ENCODE measurements around the gene CPAMD8.
A peak's percentile ranks its signal among the peaks of the same experiment; 100 is the strongest.
"Not testable (repeated sequence)": the region's sequence is repeated elsewhere in the genome, so short reads cannot be mapped to it uniquely, and the experiment has no call there.

The CPAMD8 gene

GRCh38 chr19:16880884-16881554 is 145.6 kb downstream of the CPAMD8 start:
- no peak for DNase-seq (ENCODE audit: low read depth)
- H3K4me3 ChIP-seq (ENCODE audit: low read depth, low read length), result no peak overlapping the region
- TF ChIP-seq POLR2A (IDR thresholded peaks at IDR 0.05; ENCODE audit: extremely low read depth, insufficient read length), result no peak
- no peak for TF ChIP-seq CTCF (IDR thresholded peaks at IDR 0.05; ENCODE audit: low read depth, low read length)
- TF ChIP-seq, protein P1, sequence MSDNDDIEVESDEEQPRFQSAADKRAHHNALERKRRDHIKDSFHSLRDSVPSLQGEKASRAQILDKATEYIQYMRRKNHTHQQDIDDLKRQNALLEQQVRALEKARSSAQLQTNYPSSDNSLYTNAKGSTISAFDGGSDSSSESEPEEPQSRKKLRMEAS (IDR thresholded peaks at IDR 0.05; ENCODE audit: low read depth, low read length), result no peak
- no peak for TF ChIP-seq MYC (IDR thresholded peaks at IDR 0.05; ENCODE audit: low read depth, low read length)

DNA sequence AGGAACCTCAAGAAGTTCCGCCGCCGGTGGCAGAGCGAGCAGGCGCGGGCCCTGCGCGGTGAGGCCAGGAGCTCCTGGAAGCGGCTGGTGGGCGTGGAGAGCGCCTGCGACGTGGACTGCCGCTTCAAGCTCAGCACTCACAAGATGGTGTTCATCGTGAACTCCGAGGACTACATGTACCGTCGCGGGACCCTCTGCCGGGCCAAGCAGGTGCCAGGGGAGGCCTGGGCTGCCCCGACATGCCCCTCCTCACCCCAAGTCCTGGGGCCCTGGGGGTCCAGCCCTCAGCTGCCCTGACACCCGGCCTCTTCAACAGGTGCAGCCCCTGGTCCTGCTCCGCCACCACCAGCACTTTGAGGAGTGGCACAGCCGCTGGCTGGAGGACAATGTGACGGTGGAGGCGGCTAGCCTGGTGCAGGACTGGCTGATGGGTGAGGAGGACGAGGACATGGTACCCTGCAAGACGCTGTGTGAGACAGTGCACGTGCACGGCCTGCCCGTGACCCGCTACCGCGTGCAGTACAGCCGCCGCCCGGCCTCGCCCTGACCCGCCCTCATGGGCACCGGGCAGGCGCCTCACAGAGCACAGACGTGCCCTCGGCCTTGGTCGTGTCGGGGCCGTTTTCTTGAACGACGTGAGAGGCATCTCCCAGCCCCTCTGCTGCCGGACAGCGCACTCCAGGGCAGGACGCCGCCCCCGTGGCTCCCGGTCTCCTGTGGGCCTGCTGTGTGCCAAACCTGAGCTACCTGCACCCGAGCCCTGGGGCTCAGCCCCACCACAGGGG is 148.2 kb downstream of the CPAMD8 start:
- no peak for DNase-seq (ENCODE audit: low read depth)
- no peak for TF ChIP-seq CTCF (IDR thresholded peaks at IDR 0.05; ENCODE audit: low read depth, low read length)
- TF ChIP-seq, protein P1 (IDR thresholded peaks at IDR 0.05; ENCODE audit: low read depth, low read length), result no peak
- TF ChIP-seq POLR2A (IDR thresholded peaks at IDR 0.05; ENCODE audit: extremely low read depth, insufficient read length), result no peak
- TF ChIP-seq MYC (IDR thresholded peaks at IDR 0.05; ENCODE audit: low read depth, low read length), result no peak
- H3K4me3 ChIP-seq (ENCODE audit: low read depth, low read length), result no peak overlapping the region

DNA sequence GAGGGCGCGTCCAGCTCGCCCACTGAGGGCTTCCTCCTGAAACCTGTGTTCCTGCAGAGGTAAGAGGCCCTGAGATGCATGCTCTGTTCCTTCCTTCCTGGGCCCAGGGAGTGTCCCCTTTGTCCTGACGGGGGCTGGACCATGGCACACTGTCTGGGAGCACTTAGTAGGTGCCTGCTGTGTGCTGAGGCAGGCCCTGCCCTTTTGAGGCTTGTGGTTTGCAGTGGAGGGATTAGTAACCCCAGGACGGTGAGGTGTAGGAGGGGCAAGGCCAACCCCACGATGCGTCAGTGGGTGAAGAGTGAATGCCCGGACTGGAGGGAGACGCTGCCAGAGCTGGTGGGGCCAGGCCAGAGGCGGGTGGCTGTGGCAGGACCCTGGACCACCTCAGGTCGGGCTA is 149.0 kb downstream of the CPAMD8 start:
- DNase-seq (ENCODE audit: low read depth), result no peak
- TF ChIP-seq POLR2A (IDR thresholded peaks at IDR 0.05; ENCODE audit: extremely low read depth, insufficient read length) (no peak), MYC (IDR thresholded peaks at IDR 0.05; ENCODE audit: low read depth, low read length) (no peak), CTCF (IDR thresholded peaks at IDR 0.05; ENCODE audit: low read depth, low read length) (no peak)
- TF ChIP-seq, protein P1 (IDR thresholded peaks at IDR 0.05; ENCODE audit: low read depth, low read length), result no peak
- no peak overlapping the region for H3K4me3 ChIP-seq (ENCODE audit: low read depth, low read length)

DNA sequence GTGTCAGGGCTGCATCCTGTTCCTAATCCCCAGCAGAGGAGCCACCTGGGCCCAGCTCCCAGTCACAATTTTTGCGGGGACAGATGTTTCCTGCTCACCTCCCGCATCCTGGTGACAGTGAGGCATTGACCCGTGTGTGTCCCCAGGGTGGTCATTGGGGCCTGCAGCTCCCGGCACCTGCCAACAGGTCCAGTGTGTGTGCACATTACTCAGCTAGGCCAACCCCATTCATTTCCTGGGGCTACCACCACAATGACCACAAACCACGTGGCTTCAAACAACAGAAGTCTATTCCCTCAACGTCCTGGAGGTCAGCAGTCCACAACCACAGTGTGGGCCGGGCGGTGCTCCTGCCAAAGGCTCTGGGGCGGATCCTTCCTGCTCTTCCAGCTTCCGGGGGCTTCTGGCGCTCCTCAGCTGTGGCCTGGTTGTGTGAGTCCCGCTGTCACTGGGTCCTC is 149.7 kb downstream of the CPAMD8 start:
- peak; percentile 69 for DNase-seq (ENCODE audit: low read depth)
- TF ChIP-seq, protein P1 (IDR thresholded peaks at IDR 0.05; ENCODE audit: low read depth, low read length), result peak; percentile 87
- TF ChIP-seq POLR2A (IDR thresholded peaks at IDR 0.05; ENCODE audit: extremely low read depth, insufficient read length) (no peak), CTCF (IDR thresholded peaks at IDR 0.05; ENCODE audit: low read depth, low read length) (no peak), MYC (IDR thresholded peaks at IDR 0.05; ENCODE audit: low read depth, low read length) (no peak)
- no peak overlapping the region for H3K4me3 ChIP-seq (ENCODE audit: low read depth, low read length)

DNA sequence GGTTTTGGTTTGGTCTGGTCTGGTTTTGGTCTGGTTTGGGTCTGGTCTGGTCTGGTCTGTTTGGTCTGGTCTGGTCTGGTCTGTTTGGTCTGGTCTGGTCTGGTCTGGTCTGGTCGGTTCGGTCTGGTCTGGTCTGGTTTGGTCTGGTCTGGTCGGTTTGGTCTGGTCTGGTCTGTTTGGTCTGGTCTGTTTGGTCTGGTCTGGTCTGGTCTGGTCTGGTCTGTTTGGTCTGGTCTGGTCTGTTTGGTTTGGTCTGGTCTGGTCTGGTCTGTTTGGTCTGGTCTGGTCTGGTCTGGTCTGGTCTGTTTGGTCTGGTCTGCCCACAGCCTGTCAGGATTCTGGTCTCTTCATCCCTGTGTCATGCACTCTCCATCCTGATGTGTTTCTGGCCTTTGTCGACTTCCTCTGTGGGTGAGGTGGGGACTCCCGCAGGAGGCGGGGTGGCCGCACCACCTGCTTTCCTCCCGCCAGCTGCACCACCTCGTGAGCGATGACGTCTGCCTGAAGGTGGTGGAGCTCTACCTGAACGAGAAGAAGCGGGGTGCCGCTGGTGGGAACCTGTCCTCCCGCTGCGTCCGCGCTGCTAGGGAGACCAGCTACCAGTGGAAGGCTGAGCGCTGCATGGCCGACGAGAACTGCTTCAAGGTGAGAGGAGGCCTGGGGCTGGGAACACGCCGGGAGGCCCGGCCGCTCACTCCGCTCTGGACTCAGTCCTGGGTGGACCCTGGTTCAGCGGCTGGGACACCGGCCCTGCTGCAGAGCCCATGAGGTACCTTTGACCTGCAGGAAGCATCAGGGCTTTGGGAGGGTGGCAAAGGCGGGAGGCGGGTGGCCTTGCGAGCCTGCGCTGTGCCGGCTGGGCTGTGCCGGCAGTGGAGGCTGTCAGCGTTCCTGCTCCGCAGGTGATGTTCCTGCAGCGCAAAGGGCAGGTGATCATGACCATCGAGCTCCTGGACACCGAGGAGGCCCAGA is 150.7 kb downstream of the CPAMD8 start:
- H3K4me3 ChIP-seq (ENCODE audit: low read depth, low read length), result no peak overlapping the region
- no peak for DNase-seq (ENCODE audit: low read depth)
- TF ChIP-seq, protein P1 (IDR thresholded peaks at IDR 0.05; ENCODE audit: low read depth, low read length), result no peak
- TF ChIP-seq POLR2A (IDR thresholded peaks at IDR 0.05; ENCODE audit: extremely low read depth, insufficient read length), result no peak
- TF ChIP-seq MYC (IDR thresholded peaks at IDR 0.05; ENCODE audit: low read depth, low read length), result no peak
- TF ChIP-seq CTCF (IDR thresholded peaks at IDR 0.05; ENCODE audit: low read depth, low read length), result no peak

DNA sequence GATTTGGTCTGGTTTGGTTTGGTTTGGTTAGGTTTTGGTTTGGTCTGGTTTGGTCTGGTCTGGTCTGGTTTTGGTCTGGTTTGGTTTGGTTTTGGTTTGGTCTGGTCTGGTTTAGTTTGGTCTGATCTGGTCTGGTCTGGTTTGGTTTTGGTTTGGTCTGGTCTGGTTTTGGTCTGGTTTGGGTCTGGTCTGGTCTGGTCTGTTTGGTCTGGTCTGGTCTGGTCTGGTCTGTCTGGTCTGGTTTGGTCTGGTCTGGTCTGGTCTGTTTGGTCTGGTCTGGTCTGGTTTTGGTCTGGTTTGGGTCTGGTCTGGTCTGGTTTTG is 151.7 kb downstream of the CPAMD8 start:
- not testable (repeated sequence) for H3K4me3 ChIP-seq (ENCODE audit: low read depth, low read length); DNase-seq (ENCODE audit: low read depth)

All from NB4 (cell line).